NCI-H510A treated with DMSO at 0.1 percent for 48 hours (cell line): ENCODE data around the gene KRT40.

ENCODE experiments used
- DNase-seq: peaks from one replicate; lab custom pipeline; 2025; lab: John Stamatoyannopoulos, UW

KRT40 gene

DNA sequence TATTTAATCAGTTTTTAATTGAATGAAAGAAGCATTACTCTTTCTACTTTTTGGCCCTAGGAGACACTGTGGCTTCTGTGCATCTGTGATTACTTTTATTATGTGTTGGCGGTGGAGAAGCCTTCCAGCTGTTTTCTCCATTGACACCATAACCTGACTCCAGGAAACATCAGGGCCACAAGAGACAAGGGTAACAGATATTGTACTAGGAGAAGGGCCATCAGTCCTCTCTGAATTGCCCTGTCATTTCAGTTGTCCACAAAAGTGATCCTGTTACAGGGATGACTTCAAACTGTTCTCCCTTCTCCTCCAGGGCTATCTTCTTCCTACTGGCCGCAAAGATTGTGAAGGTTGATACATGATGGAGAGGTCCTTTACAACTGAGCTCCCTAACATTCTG lies 32.0 kb downstream of the KRT40 start:
- no peak for DNase-seq

DNA sequence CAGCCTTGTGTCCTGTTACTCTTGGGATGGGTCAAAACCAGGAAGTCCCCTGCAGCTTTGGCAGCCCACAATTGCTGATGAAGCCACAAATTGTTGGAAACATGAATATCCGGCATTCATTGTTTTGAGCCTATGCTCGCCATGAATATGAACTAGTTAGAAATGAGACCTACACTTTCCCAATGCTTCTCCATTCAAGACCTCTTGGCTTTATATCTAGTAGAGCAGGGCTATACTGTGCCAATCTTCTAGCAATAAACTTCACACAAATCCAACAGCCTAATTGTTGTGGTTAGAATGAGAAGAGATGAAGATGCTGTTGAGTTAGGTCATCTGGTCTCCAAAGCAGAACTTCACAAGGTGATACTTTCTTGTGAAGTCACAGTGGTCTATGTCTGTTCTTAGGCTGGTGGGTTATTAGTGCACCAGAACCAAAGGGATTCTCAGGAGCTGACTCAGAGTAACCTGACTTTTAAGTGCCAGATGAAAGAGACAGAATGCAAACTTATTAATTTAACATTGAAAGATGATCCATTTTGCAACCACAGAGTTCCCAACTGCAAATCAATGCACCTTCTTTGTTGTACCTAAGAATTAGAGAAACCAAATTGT lies 33.0 kb downstream of the KRT40 start:
- no peak for DNase-seq

DNA sequence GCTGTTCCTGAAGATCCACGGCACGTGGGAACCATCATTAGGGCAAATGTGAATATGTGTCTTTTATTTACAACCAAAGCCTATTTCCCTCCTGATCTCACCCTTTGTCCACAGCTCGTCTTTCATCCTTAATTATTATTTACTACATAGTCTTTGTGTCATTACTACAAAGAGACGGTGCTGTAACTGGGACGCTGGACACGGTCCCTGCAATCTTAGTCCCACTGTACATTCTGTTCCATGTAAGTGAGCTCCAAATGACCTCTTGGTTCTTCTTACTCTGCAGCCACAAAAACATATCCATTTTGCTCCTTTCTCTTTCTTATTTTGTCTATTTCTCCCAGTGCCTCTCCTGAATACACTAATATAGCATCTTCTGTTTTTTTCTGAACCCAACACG lies 34.0 kb downstream of the KRT40 start:
- DNase-seq = no peak

DNA sequence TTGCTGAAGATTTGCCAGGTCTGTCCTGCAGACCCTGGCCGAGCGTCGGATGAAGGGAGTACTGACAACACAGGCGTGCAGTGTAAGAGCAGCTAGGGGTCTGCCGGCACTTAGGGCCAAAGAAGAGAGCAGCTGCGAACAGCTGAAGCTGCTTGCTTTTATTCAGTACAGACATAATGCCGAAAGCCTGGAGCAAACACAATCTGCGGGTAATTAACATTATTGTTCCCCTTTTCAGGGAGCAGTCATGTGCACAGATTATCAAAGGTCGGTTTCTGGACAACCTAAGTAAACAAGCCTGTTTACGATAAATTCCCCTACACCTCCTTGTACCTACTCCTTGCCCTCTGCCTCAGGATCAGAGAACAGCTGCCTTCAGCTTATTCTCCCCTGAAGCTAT lies 34.7 kb downstream of the KRT40 start:
- DNase-seq = no peak

DNA sequence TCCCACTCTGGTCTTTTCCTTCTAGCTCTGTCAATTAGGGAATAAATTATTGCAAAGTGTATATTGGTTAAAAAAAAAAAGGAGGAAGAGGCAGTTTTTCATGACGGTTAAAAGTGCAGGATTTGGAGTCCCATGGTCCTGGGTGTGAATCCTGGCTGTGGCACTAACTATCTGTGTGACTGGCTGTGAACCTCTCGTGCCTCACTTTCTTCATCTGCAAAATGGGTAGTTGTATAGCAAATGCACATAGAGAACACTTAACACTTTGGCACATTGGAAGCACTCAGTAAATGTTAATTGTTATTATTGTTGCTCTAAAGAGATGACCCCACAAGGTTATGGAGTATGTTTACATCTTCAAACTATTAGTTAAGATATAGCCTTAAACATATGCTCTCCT lies 36.2 kb downstream of the KRT40 start:
- no peak for DNase-seq

DNA sequence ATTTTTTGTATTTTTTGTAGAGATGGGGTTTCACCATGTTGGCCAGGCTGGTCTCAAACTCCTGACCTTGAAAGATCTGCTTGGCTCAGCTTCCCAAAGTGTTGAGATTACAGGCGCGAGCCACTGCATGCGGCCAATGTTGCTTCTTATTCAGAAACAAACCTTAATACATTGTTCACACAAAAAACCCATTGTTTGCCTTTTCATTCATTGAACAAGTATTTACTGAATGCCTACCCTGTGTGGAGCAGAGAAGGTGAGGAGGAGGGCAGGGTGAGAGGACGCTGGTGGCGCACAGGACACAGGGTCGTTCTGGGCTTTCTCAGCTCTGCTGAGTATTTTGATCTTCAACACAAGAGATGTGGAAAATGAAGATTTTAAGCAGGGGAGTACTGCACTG lies 38.7 kb downstream of the KRT40 start:
- DNase-seq = no peak

DNA sequence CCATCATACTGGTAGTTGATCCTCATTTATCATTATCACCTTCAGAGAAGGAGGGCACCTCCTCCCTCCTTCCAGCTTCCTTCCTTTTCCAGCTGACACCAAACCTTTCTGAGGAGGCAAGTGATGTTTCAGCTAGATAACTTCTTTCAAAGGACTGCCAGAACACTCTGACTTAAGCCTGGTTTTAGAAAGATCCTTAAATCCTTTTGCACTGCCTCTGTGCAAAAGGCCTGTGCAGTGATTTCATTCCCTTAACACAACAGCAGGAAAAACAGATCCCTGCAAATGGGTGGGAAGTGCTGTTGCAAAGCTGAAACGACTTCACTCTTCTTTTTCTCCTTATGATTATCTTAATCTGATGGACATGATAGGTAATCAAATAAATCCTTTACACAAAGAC lies 39.6 kb downstream of the KRT40 start:
- no peak for DNase-seq

DNA sequence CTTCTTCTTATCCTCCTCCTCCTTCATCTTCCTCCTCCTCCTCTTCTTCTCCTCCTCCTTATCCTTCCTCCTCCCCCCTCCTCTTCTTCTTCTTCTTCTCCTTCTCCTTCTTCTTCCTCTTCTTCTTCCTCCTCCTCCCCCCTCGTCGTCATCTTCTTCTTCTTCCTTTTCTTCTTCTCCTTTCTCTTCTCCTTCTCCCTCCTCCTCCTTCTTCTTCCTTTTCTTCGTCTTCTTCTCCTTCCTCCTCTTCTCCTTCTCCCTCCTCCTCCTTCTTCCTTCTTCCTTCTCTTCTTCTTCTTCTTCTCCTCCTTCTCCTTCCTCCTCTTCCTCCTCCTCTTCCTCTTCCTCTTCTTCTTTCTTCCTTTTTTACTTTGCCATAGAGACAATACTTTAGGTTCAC lies 41.6 kb downstream of the KRT40 start:
- no peak for DNase-seq

DNA sequence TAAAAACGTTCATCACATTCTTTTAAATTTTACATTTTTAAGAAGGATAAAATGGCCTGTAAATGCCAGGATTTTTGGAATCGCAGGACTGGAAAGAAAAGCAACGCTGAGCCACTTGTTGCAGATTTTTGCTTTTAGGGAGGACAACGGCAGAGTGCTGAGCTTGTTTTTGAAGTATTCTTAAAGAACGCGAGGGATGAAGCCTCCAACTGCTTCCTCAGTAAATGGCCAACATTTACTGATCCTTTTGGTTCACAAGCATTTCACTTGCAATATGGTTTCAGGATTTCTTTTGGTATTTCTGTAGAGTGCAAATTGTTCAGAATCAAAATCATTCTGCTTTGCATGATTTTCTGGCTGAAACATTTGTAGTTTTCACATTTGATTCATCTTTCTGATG lies 43.9 kb downstream of the KRT40 start:
- no peak for DNase-seq

DNA sequence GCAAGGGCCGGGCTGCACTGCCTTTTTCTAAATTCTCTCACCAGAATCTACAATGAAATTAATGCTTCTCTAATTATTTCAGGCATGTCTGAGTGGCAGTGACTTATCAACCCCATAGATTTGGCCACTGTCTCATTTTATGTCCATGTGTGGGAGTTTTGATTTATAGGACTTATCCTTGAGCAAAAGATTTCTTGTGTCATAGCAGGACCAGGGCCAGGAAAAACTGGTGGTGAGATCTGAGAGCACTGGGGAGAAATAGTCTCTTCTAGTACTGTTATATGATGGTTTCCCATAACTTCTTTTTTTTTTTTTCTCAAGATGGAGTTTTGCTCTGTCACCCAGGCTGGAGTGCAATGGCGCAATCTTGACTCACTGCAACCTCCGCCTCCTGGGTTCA lies 45.1 kb downstream of the KRT40 start:
- no peak for DNase-seq

DNA sequence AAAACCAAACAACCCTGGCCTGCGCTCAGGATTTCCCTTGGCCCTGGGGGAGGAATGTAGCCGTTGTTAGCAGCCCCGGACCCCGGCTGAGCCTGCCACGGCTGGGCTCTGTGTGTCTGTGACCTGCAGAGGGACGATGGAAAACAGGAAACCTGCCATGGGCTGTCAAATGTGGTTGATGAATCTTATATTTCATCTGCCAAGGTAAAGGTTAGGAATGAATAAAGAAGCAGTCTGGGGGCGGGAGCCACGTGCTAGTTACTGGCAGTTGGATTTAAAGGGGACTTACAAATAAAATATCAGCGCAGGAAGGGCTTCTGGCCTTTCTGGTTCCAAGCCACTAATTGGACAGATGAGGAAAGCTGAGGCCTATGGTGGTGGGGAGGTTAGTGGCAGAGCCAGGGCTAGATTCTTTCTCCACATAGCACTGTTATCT lies 46.7 kb downstream of the KRT40 start, which contains the start of gene KRT23:
KRT23 (minus strand) TSS at position 263 of the 436 bp plus-strand sequence. CDS start 1,043 bp downstream, outside the sequence.
- no peak for DNase-seq

DNA sequence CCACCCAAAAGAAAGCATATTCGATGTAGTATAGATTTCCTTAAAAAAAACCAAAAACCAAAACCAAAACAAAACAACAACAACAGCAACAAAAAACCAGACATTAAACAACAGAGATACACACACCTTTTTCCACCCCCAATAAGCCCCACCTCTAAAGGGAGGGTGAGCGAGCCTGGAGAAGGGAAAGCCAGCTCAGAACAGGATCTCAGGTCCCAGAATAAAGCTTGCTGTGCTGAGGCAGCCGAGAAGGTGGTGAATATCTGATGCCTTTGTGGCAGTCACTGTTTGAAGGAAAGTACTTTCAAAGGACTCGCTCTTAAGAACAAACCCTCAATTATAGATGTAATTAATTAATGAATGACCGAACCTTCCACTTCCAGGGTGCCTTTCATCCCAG lies 47.1 kb downstream of the KRT40 start:
- DNase-seq = no peak

DNA sequence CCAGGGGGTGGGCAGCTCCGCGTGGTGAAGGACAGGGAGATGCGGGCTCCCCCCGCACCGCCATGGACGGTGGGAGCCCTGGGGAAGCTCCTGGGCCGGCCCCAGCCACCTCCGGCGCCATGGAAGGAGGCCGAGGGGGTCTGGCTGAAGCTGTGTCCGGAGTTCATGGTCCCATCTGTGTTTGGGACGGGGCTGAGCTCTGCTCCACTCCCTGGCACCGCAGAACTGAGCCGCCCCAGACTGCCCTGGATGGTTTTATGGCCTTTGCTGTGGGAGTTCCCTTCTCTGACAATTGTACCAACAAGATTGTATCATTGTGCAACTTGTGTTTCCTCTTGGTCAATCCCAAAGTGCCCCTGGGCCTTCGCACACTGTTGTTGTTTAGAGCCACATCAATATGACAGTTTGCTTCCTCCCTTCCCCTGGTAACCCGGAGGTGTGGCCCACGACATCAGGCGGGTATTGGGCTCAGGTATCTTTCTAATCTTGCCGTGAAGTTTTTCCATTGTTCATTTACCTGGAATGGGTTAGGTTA lies 47.6 kb downstream of the KRT40 start:
- DNase-seq = no peak

DNA sequence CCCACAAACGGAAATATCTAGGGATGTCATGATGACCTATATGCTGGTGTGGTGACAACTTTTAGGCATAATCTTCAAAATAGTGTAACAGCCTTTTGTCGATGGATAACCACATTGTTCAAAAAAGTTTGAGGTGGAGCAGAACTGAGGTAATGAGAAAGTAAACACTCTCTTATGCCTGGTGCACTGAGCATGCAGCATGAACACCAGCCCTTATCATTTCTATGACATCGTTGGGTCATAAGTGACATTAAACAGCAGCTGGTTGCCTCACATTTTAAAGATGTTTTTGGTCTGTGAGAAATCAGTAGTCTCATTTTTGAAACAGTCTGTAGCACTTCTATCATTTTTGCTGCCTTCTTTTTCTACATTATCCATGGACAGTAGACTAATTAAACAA lies 48.5 kb downstream of the KRT40 start:
- DNase-seq = no peak

DNA sequence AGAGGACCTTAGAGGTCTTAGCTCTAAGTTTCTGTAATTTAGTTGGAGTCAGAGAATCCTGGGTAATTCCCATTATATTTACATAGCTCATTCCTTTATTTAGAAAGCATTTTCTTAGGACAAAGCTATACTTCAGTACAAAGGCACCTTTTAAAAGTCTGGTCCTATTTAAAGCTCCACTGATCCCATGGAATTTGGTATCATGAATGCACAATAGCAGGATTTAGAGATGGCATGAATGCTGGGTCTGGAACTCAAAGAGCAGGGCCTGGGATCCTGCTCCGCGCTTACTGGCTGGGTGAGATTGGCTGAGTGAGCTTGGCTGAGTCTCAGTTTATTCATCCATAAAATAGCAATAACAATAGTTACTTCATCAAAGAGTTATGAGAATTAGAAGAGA lies 51.5 kb downstream of the KRT40 start:
- no peak for DNase-seq

DNA sequence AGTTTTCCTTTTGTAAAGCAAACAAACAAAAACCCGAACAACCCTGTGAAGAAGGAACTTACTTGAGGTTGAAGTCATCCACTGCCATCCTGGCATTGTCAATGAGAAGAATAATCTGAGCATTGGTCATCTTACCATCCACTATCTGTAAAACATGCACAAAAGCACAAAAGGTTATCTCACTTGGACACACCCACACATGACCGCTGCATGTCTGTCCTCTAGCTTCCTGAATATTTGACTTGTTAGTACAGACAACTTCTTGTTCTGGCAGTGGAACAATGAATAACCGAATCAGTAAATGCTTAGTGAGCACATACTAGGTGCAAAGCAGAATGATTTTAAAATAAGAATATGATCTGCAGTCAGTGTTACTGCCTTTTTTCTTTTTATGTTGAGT lies 52.8 kb downstream of the KRT40 start:
- DNase-seq = no peak
